Endothelial cell of coronary artery (primary cell): Measurements from ENCODE around the gene TENT4A. TPM values are rescaled to one million over a fixed set of nuclear protein-coding genes. Genes with fewer than 3 reads are reported as not detected.

Experiments
- total RNA-seq: library from RNA; depleted of rRNA; stranded (reverse); fragments of >200 nt; gene quantifications from 2 replicates; pipeline ENCODE4 v1.2.3, GENCODE V29; 2014

TENT4A gene
- total RNA-seq, result 8.5 and 12.7 TPM in 2 replicates

DNA sequence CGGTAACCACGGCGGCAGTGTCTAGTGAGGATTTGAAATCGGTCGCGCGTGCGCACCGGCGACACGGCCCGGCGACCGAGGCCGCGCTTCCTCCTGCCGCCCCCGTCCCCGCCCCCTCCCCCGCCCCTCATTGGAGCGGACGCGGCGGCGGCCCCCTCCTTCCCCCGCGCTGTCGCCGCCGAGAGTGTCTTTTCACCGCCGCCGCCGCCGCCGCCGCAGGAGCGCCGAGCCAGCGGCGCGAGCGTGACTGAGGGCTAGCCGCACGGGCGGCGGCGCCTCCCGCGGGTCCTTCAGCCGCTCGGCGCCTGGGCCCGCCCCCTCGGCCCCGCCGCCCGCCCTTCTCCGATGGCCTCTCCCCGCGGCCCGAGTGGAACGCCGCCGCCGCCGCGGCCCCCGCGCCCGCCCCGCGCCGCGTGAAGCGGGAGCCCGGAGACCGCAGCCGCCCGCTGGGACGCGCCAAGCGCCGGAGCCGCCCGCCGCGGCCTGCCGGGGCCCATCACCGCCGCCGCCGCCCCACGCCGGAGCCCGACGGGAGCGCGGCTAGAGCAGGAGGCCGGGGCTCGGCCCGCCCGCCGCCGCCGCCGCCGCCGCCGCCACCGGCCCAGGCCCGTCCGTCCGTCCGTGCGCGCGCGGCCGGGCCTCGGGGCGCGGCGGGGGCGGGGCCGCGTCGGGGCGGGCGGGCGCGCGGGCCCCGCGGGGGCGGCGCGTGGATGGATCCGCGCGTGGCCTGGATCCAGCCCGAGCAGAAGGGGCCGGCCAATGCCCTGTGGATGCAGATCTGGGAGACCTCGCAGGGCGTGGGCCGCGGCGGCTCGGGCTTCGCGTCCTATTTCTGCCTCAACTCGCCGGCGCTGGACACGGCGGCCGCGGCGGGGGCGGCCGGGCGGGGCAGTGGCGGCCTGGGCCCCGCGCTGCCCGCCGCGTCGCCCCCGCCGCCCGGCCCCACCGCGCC, at the start of gene TENT4A:
TENT4A (plus strand) TSS at position 159 of the 952 bp plus-strand sequence; CDS start at position 711, 552 bp downstream.

Other genes with a start within 250 kb of the TENT4A start
- gene NSUN2, start 80.4 kb upstream of the TENT4A start, total RNA-seq, result 70.7 and 85.0 TPM in 2 replicates
- 6.8 and 13.0 TPM in 2 replicates for gene SRD5A1, start 80.0 kb upstream of the TENT4A start, total RNA-seq